K562 (cell line): ENCODE measurements around the gene TEX54. TPM values are rescaled to one million over a fixed set of nuclear protein-coding genes. Genes with fewer than 3 reads are reported as not detected.

Experiments used
- ARHGAP35 ChIP-seq: fragments of 450-650 bp; IDR thresholded peaks from 2 replicates; pipeline ENCODE4 v1.6.1; 2018; ENCODE audit not compliant: partially characterized antibody
- ARID1B ChIP-seq: fragments of 450-650 bp; IDR thresholded peaks from 2 replicates; pipeline ENCODE4 v1.6.1; 2016; ENCODE audit warnings: antibody characterized with exemption, mild to moderate bottlenecking, inconsistent platforms
- EP300 ChIP-seq: IDR thresholded peaks from 2 replicates; pipeline ENCODE4 v1.6.1; 2012; ENCODE audit warnings: low read length, improper control_type of control experiment
- FOXA1 ChIP-seq: fragments of 450-650 bp; IDR thresholded peaks from 2 replicates; pipeline ENCODE4 v1.6.1; 2016; ENCODE audit warnings: mild to moderate bottlenecking, borderline replicate concordance
- PRPF4 ChIP-seq: fragments of 200-400 bp; formaldehyde crosslinking; IDR thresholded peaks from one replicate; pipeline ENCODE4 v1.6.1; 2017; ENCODE audit warnings: low read length, low read depth, mild to moderate bottlenecking; ENCODE audit not compliant: insufficient read depth, poor library complexity, severe bottlenecking
- SIRT6 ChIP-seq: IDR thresholded peaks from one replicate; pipeline ENCODE4 v1.6.1; 2012; ENCODE audit warnings: low read depth, mild to moderate bottlenecking, control low read depth, inconsistent platforms, low read length, moderate library complexity
- THRAP3 ChIP-seq: fragments of 450-650 bp; IDR thresholded peaks from 2 replicates; pipeline ENCODE4 v1.6.1; 2016; ENCODE audit warnings: mild to moderate bottlenecking, inconsistent platforms, borderline replicate concordance
- ZMIZ1 ChIP-seq, 2 experiments: fragments of 150-350 bp in 1 of 2; IDR thresholded peaks; 2 replicates each; pipeline ENCODE4 v1.6.1; 2012 to 2016; ENCODE audit warnings: low read depth in 2 of 2, low read length in 2 of 2, mild to moderate bottlenecking in 1 of 2, moderate library complexity in 1 of 2
- ZNF124 ChIP-seq: sonication (generic); formaldehyde crosslinking; IDR thresholded peaks from 2 replicates; pipeline ENCODE4 v1.8.1; 2022; ENCODE audit warnings: missing genetic modification reagents
- polyA plus RNA-seq, 8 experiments: library from polyadenylated mRNA; depleted of rRNA in 4 of 8; stranded (reverse) in 5 of 8; unstranded in 3 of 8; fragments of >200 nt; fragmentation: Nextera tagmentation in 2 of 8; fragmentation: Illumina TruSeq in 1 of 8; extraction: Ambion mirVana in 2 of 8; extraction: Trizol in 1 of 8; gene quantifications; 2 replicates each; pipeline versions ENCODE4 v1.2.1 to v1.2.3, GENCODE V29; 2011 to 2014; ENCODE audit warnings: inconsistent platforms in 1 of 8, missing spikeins in 1 of 8
- total RNA-seq, 7 experiments: library from RNA; depleted of rRNA in 6 of 7; stranded (reverse); fragments of >200 nt in 6 of 7; fragmentation: Illumina TruSeq in 2 of 7; extraction: Trizol in 2 of 7; gene quantifications; 2 replicates each; pipeline versions ENCODE4 v1.2.1 to v1.2.3, GENCODE V29; 2011 to 2021; ENCODE audit warnings: low replicate concordance in 1 of 7
- TF ChIP-seq, protein P1 (sequence below): sonication (generic); formaldehyde crosslinking; IDR thresholded peaks from 2 replicates; pipeline ENCODE4 v1.8.0; 2022; ENCODE audit warnings: mild to moderate bottlenecking, missing genetic modification reagents
- TF ChIP-seq, protein P2 (sequence below): sonication (generic); formaldehyde crosslinking; IDR thresholded peaks from 2 replicates; pipeline ENCODE4 v1.8.0; 2023; ENCODE audit warnings: mild to moderate bottlenecking, missing genetic modification reagents
- TF ChIP-seq, protein P3 (sequence below): fragments of 200-400 bp; formaldehyde crosslinking; IDR thresholded peaks from 2 replicates; pipeline ENCODE4 v1.6.1; 2017; ENCODE audit warnings: mild to moderate bottlenecking, low read depth, low read length, moderate library complexity

Gene TEX54
- total and polyA plus RNA-seq, 9 of the 15 experiments (the other 6 are each of a cell fraction or from before 2014, with no cell fraction given), result not detected

GRCh38 chr11:62850911-62851806, 18.5 kb upstream of the TEX54 start (continued):
- TF ChIP-seq ARID1B (0 out of 2 replicates have a peak, but pooled peaks have one; percentile 12), EP300 (0 out of 2 replicates have a peak, but pooled peaks have one; percentile 8), ARHGAP35 (peak; percentile 35), THRAP3 (peak; percentile 84; the same call in 1 of the 2 replicates), SIRT6 (peak; percentile 99), ZNF124 (CRISPR knock-in tag) (no peak), PRPF4 (no peak), FOXA1 (no peak), ZMIZ1 (IDR thresholded peaks at IDR 0.05; ENCODE audit: low read depth in 2 of 2, low read length in 2 of 2) (0 out of 4 replicates have a peak, but pooled peaks of 1 of the 2 experiments have one; percentile 12)
- TF ChIP-seq, protein P1, sequence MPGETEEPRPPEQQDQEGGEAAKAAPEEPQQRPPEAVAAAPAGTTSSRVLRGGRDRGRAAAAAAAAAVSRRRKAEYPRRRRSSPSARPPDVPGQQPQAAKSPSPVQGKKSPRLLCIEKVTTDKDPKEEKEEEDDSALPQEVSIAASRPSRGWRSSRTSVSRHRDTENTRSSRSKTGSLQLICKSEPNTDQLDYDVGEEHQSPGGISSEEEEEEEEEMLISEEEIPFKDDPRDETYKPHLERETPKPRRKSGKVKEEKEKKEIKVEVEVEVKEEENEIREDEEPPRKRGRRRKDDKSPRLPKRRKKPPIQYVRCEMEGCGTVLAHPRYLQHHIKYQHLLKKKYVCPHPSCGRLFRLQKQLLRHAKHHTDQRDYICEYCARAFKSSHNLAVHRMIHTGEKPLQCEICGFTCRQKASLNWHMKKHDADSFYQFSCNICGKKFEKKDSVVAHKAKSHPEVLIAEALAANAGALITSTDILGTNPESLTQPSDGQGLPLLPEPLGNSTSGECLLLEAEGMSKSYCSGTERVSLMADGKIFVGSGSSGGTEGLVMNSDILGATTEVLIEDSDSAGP, result no peak
- TF ChIP-seq, protein P2, sequence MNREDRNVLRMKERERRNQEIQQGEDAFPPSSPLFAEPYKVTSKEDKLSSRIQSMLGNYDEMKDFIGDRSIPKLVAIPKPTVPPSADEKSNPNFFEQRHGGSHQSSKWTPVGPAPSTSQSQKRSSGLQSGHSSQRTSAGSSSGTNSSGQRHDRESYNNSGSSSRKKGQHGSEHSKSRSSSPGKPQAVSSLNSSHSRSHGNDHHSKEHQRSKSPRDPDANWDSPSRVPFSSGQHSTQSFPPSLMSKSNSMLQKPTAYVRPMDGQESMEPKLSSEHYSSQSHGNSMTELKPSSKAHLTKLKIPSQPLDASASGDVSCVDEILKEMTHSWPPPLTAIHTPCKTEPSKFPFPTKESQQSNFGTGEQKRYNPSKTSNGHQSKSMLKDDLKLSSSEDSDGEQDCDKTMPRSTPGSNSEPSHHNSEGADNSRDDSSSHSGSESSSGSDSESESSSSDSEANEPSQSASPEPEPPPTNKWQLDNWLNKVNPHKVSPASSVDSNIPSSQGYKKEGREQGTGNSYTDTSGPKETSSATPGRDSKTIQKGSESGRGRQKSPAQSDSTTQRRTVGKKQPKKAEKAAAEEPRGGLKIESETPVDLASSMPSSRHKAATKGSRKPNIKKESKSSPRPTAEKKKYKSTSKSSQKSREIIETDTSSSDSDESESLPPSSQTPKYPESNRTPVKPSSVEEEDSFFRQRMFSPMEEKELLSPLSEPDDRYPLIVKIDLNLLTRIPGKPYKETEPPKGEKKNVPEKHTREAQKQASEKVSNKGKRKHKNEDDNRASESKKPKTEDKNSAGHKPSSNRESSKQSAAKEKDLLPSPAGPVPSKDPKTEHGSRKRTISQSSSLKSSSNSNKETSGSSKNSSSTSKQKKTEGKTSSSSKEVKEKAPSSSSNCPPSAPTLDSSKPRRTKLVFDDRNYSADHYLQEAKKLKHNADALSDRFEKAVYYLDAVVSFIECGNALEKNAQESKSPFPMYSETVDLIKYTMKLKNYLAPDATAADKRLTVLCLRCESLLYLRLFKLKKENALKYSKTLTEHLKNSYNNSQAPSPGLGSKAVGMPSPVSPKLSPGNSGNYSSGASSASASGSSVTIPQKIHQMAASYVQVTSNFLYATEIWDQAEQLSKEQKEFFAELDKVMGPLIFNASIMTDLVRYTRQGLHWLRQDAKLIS (CRISPR knock-in tag), result peak; percentile 80
- TF ChIP-seq, protein P3, sequence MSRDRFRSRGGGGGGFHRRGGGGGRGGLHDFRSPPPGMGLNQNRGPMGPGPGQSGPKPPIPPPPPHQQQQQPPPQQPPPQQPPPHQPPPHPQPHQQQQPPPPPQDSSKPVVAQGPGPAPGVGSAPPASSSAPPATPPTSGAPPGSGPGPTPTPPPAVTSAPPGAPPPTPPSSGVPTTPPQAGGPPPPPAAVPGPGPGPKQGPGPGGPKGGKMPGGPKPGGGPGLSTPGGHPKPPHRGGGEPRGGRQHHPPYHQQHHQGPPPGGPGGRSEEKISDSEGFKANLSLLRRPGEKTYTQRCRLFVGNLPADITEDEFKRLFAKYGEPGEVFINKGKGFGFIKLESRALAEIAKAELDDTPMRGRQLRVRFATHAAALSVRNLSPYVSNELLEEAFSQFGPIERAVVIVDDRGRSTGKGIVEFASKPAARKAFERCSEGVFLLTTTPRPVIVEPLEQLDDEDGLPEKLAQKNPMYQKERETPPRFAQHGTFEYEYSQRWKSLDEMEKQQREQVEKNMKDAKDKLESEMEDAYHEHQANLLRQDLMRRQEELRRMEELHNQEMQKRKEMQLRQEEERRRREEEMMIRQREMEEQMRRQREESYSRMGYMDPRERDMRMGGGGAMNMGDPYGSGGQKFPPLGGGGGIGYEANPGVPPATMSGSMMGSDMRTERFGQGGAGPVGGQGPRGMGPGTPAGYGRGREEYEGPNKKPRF, result no peak
